Activated CD8-positive, alpha-beta memory T cell treated with anti-CD3 and anti-CD28 coated beads, Interleukin-2, amount 50 U/mL, for 48 hours (primary cell): Measurements from ENCODE around the gene BARHL1.

ENCODE experiments used
- DNase-seq: peaks from one replicate; pipeline ENCODE4 v3.0.0-alpha.2; 2020

Gene BARHL1

GRCh38 chr9:132588501-132589147 is 6.2 kb downstream of the BARHL1 start:
- DNase-seq = no peak

- DNase-seq = no peak
These were observed 7.0 kb downstream of the BARHL1 start for GRCh38 chr9:132589148-132590036.

- no peak for DNase-seq
These were observed 7.6 kb downstream of the BARHL1 start for GRCh38 chr9:132590037-132590317.

GRCh38 chr9:132590318-132591182 is 8.1 kb downstream of the BARHL1 start:
- no peak for DNase-seq

- no peak for DNase-seq
These were observed 8.8 kb downstream of the BARHL1 start for GRCh38 chr9:132591244-132591643.

- DNase-seq = no peak
These were observed 9.4 kb downstream of the BARHL1 start for GRCh38 chr9:132591751-132592314.

- DNase-seq = no peak
These were observed 10.0 kb downstream of the BARHL1 start for GRCh38 chr9:132592451-132592850.

- DNase-seq = no peak
These were observed 12.0 kb downstream of the BARHL1 start for GRCh38 chr9:132594412-132594811.

GRCh38 chr9:132595319-132595718 is 12.9 kb downstream of the BARHL1 start:
- DNase-seq = no peak

GRCh38 chr9:132596200-132596599 is 13.8 kb downstream of the BARHL1 start:
- DNase-seq = no peak

- DNase-seq = no peak
These were observed 14.8 kb downstream of the BARHL1 start for GRCh38 chr9:132597073-132597775.

GRCh38 chr9:132600326-132600984 is 18.0 kb downstream of the BARHL1 start:
- no peak for DNase-seq

- no peak for DNase-seq
These were observed 19.8 kb downstream of the BARHL1 start for GRCh38 chr9:132602207-132602606.

GRCh38 chr9:132605387-132605786 is 23.0 kb downstream of the BARHL1 start:
- DNase-seq = no peak

GRCh38 chr9:132606066-132606465 is 23.7 kb downstream of the BARHL1 start:
- no peak for DNase-seq

- no peak for DNase-seq
These were observed 26.8 kb downstream of the BARHL1 start for GRCh38 chr9:132609184-132609583.

GRCh38 chr9:132609829-132610228 is 27.4 kb downstream of the BARHL1 start:
- DNase-seq = no peak

- no peak for DNase-seq
These were observed 28.3 kb downstream of the BARHL1 start for GRCh38 chr9:132610661-132611060.

GRCh38 chr9:132614324-132614723 is 31.9 kb downstream of the BARHL1 start:
- DNase-seq = no peak

- no peak for DNase-seq
These were observed 33.4 kb downstream of the BARHL1 start for GRCh38 chr9:132615774-132616173.

GRCh38 chr9:132616725-132617124 is 34.3 kb downstream of the BARHL1 start:
- DNase-seq = no peak

- no peak for DNase-seq
These were observed 39.8 kb downstream of the BARHL1 start for GRCh38 chr9:132622159-132622558.
